HG03520 (cell line): Measurements from ENCODE around the gene GLT8D2.

Experiments
- ATAC-seq: cut with Tn5 transposase; IDR thresholded peaks from one replicate; pipeline ENCODE4 v1.9.1; 2021; ENCODE audit warnings: mild to moderate bottlenecking, moderate library complexity; ENCODE audit not compliant: unreplicated experiment

GLT8D2 gene

GRCh38 chr12:103956509-103957027 lies 93.4 kb downstream of the GLT8D2 start:
- ATAC-seq = peak; percentile 14

GRCh38 chr12:103955811-103956508 lies 94.0 kb downstream of the GLT8D2 start:
- no peak for ATAC-seq

- ATAC-seq = no peak
Observed at GRCh38 chr12:103952497-103952896, 97.5 kb downstream of the GLT8D2 start.

- ATAC-seq = no peak
Observed at GRCh38 chr12:103948746-103949406, 101.1 kb downstream of the GLT8D2 start.

DNA sequence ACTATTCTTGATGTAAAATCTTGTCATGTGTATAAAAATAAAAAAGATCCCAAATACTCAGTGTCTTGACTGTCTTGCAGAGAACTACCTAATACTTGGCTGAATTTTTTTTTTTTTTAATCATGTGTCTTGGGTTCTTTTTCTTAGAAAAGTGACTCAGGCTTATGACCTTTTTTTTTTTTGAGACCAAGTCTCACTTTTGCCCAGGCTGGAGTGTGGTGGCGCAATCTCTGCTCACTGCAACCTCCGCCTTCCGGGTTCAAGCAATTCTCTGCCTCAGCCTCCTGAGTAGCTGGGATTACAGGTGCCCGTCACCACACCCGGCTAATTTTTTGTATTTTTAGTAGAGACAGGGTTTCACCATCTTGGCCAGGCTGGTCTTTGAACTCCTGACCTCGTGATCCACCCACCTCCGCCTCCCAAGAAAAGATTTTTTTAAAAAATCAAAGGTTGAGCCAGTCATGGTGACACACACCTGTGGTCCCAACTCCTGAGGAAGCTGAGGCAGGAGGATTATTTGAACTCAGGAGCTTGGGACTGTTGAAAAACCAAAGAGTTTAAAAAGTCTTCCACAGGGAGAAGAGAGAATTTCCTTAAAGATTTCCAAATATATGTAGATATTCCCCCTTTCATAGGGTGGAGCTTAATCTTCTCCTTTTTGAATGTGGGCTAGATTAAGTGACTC lies 102.0 kb downstream of the GLT8D2 start:
- ATAC-seq = no peak

- no peak for ATAC-seq
Observed at GRCh38 chr12:103944964-103945363, 105.0 kb downstream of the GLT8D2 start.
